ENCODE measurements around the gene LYRM2.

The LYRM2 gene

GRCh38 chr6:89585154-89585553 is 53.4 kb downstream of the LYRM2 start:
- no peak for DNase-seq
- H3K4me1 ChIP-seq (ENCODE audit: low read length), result no peaks in the 10 kb centered on the region
- H3K27me3 ChIP-seq (replicated peaks; ENCODE audit: insufficient read depth, low read length), result no peaks in the 10 kb centered on the region
- H3K79me2 ChIP-seq (ENCODE audit: low read length), result no peaks in the 10 kb centered on the region
- H3K36me3 ChIP-seq (replicated peaks; ENCODE audit: insufficient read depth, low read length), result no peaks in the 10 kb centered on the region
- H3K4me2 ChIP-seq (ENCODE audit: low read depth, low read length), result no peak overlapping the region
- no peaks in the 10 kb centered on the region for H3K9me2 ChIP-seq (replicated peaks; ENCODE audit: insufficient read depth, low read length)
- no peak overlapping the region for H3K9ac ChIP-seq (ENCODE audit: low read length)
- no peak overlapping the region for H3K4me3 ChIP-seq (ENCODE audit: low read length)
- no peaks in the 10 kb centered on the region for H3K9me3 ChIP-seq (replicated peaks; ENCODE audit: insufficient read depth, low read length)
- no peak overlapping the region for H3K27ac ChIP-seq (ENCODE audit: low read length)
- no peaks in the 10 kb centered on the region for H4K20me1 ChIP-seq (ENCODE audit: insufficient read depth, low read length)
- H3F3A ChIP-seq (ENCODE audit: insufficient read depth, low read length), result no peaks in the 10 kb centered on the region
- no peak overlapping the region for H2AFZ ChIP-seq (ENCODE audit: low read length)
- no peak for TF ChIP-seq EZH2 (optimal IDR thresholded peaks at IDR 0.05; ENCODE audit: low read depth, low read length)
- no peak for TF ChIP-seq EZH2phosphoT487 (IDR thresholded peaks at IDR 0.05; ENCODE audit: low read length)
- TF ChIP-seq CTCF (IDR thresholded peaks at IDR 0.05; ENCODE audit: low read length), result no peak

- Histone ChIP-seq H3K36me3 (replicated peaks; ENCODE audit: insufficient read depth, low read length) (no peaks in the 10 kb centered on the region), H3K79me2 (ENCODE audit: low read length) (no peaks in the 10 kb centered on the region), H3K27me3 (replicated peaks; ENCODE audit: insufficient read depth, low read length) (no peaks in the 10 kb centered on the region), H3K4me1 (ENCODE audit: low read length) (no peaks in the 10 kb centered on the region), H3K27ac (ENCODE audit: low read length) (no peak overlapping the region), H3K9me3 (replicated peaks; ENCODE audit: insufficient read depth, low read length) (no peaks in the 10 kb centered on the region), H3K4me2 (ENCODE audit: low read depth, low read length) (no peak overlapping the region), H2AFZ (ENCODE audit: low read length) (no peak overlapping the region), H3K4me3 (ENCODE audit: low read length) (no peak overlapping the region), H3K9me2 (replicated peaks; ENCODE audit: insufficient read depth, low read length) (no peaks in the 10 kb centered on the region), H3F3A (ENCODE audit: insufficient read depth, low read length) (no peaks in the 10 kb centered on the region), H4K20me1 (ENCODE audit: insufficient read depth, low read length) (no peaks in the 10 kb centered on the region), H3K9ac (ENCODE audit: low read length) (no peak overlapping the region)
- no peak for DNase-seq
- TF ChIP-seq CTCF (IDR thresholded peaks at IDR 0.05; ENCODE audit: low read length) (no peak), EZH2 (optimal IDR thresholded peaks at IDR 0.05; ENCODE audit: low read depth, low read length) (no peak), EZH2phosphoT487 (IDR thresholded peaks at IDR 0.05; ENCODE audit: low read length) (no peak)
Measured at GRCh38 chr6:89584539-89584938, 54.0 kb downstream of the LYRM2 start.

- Histone ChIP-seq H3F3A (ENCODE audit: insufficient read depth, low read length) (no peaks in the 10 kb centered on the region), H2AFZ (ENCODE audit: low read length) (no peak overlapping the region), H3K9me3 (replicated peaks; ENCODE audit: insufficient read depth, low read length) (no peaks in the 10 kb centered on the region), H3K4me2 (ENCODE audit: low read depth, low read length) (no peak overlapping the region), H3K27me3 (replicated peaks; ENCODE audit: insufficient read depth, low read length) (no peaks in the 10 kb centered on the region), H3K9me2 (replicated peaks; ENCODE audit: insufficient read depth, low read length) (no peaks in the 10 kb centered on the region), H3K4me1 (ENCODE audit: low read length) (no peaks in the 10 kb centered on the region), H4K20me1 (ENCODE audit: insufficient read depth, low read length) (no peaks in the 10 kb centered on the region), H3K36me3 (replicated peaks; ENCODE audit: insufficient read depth, low read length) (no peaks in the 10 kb centered on the region), H3K4me3 (ENCODE audit: low read length) (no peak overlapping the region), H3K79me2 (ENCODE audit: low read length) (no peaks in the 10 kb centered on the region), H3K9ac (ENCODE audit: low read length) (no peak overlapping the region), H3K27ac (ENCODE audit: low read length) (no peak overlapping the region)
- no peak for DNase-seq
- no peak for TF ChIP-seq EZH2 (optimal IDR thresholded peaks at IDR 0.05; ENCODE audit: low read depth, low read length)
- no peak for TF ChIP-seq CTCF (IDR thresholded peaks at IDR 0.05; ENCODE audit: low read length)
- no peak for TF ChIP-seq EZH2phosphoT487 (IDR thresholded peaks at IDR 0.05; ENCODE audit: low read length)
Measured at GRCh38 chr6:89583559-89583958, 55.0 kb downstream of the LYRM2 start.

Data from MM.1S (cell line).